Left renal cortex interstitium (tissue), 4 donors: Measurements from ENCODE around the gene CCL18. TPM values are rescaled to one million over a fixed set of nuclear protein-coding genes. Genes with fewer than 3 reads are reported as not detected.
"Not testable (repeated sequence)": the region's sequence is repeated elsewhere in the genome, so short reads cannot be mapped to it uniquely, and the experiment has no call there.

Experiments used
- DNase-seq, 4 donors: peaks; one replicate each; pipeline ENCODE4 v3.0.0-alpha.2; 2013; ENCODE audit warnings: low read depth in 4 of 4, low spot score in 2 of 4, missing footprints in 1 of 4
- polyA plus RNA-seq, 4 donors: library from polyadenylated mRNA; unstranded; fragments of 120-200 nt; gene quantifications; one replicate each; pipeline ENCODE4 v1.2.1, GENCODE V29; 2013; ENCODE audit not compliant: insufficient read length in 4 of 4

Gene CCL18
- polyA plus RNA-seq, 4 donors = not detected

- DNase-seq = not testable (repeated sequence)
Observed at GRCh38 chr17:36099004-36099403, 34.9 kb downstream of the CCL18 start.

GRCh38 chr17:36103401-36103975 lies 39.4 kb downstream of the CCL18 start, which contains the start of gene CCL4:
CCL4 (plus strand) TSS chr17:36103827; CDS start chr17:36103906, 79 bp downstream.
- DNase-seq = not testable (repeated sequence)

GRCh38 chr17:36104246-36104645 lies 40.2 kb downstream of the CCL18 start:
- DNase-seq = not testable (repeated sequence)

- DNase-seq = no peak
Observed at GRCh38 chr17:36104701-36105181, 40.7 kb downstream of the CCL18 start.

- DNase-seq = no peak
Observed at GRCh38 chr17:36105781-36106492, 41.9 kb downstream of the CCL18 start.

- DNase-seq = no peak
Observed at GRCh38 chr17:36106493-36106835, 42.4 kb downstream of the CCL18 start.

GRCh38 chr17:36107660-36108059 lies 43.6 kb downstream of the CCL18 start:
- no peak for DNase-seq

- not testable (repeated sequence) for DNase-seq
Observed at GRCh38 chr17:36108265-36108664, 44.2 kb downstream of the CCL18 start.

- DNase-seq = no peak
Observed at GRCh38 chr17:36111068-36111490, 47.0 kb downstream of the CCL18 start.

GRCh38 chr17:36112572-36112971 lies 48.5 kb downstream of the CCL18 start:
- DNase-seq = no peak

GRCh38 chr17:36113131-36113530 lies 49.1 kb downstream of the CCL18 start:
- DNase-seq = not testable (repeated sequence)

- not testable (repeated sequence) for DNase-seq
Observed at GRCh38 chr17:36114971-36115648, 51.0 kb downstream of the CCL18 start.

- DNase-seq = not testable (repeated sequence)
Observed at GRCh38 chr17:36115649-36115977, 51.5 kb downstream of the CCL18 start.

- no peak for DNase-seq
Observed at GRCh38 chr17:36117505-36118382, 53.7 kb downstream of the CCL18 start.

- DNase-seq = no peak
Observed at GRCh38 chr17:36118477-36119353, 54.6 kb downstream of the CCL18 start.

- no peak for DNase-seq
Observed at GRCh38 chr17:36120221-36120620, 56.1 kb downstream of the CCL18 start.

- not testable (repeated sequence) for DNase-seq
Observed at GRCh38 chr17:36121099-36121498, 57.0 kb downstream of the CCL18 start.
